Measurements from ENCODE around the gene NRM.
"Not testable (repeated sequence)": the region's sequence is repeated elsewhere in the genome, so short reads cannot be mapped to it uniquely, and the experiment has no call there.

GRCh38 chr6:30657922-30658321 lies 32.9 kb downstream of the NRM start:
- TF ChIP-seq PPARA (CRISPR knock-in tag; IDR thresholded peaks at IDR 0.05; ENCODE audit: borderline replicate concordance); ESRRG (CRISPR knock-in tag; IDR thresholded peaks at IDR 0.05); CSDC2 (CRISPR knock-in tag; IDR thresholded peaks at IDR 0.05); ZNF565 (CRISPR knock-in tag; conservative IDR thresholded peaks at IDR 0.05; ENCODE audit: low read depth): not testable (repeated sequence)

All from SK-N-SH treated with all-trans-retinoic acid at 6 μM for 48 hours (cell line).